ENCODE results near the gene TBX6.

Gene TBX6

DNA sequence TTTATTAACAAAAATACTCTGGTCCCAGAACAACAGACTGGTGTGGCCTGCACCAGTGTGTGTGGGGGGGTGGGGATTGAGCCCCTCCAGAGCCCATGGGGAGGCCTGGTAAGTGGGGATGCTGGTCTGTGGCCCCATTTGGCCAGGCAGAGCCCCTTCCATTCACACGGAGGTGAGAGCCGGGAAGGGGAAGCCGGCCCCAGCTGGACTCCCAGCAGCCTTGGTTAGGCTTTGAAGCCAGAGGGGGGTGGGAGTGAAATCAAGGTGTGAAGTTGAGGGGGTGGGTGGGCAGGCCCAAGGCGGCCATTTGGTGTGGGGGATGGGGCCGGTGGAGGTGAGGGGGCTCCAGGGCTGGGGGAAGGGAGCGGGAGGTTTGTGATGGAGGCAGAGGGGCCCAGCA lies 5.9 kb downstream of the TBX6 start:
- no peak for DNase-seq

DNA sequence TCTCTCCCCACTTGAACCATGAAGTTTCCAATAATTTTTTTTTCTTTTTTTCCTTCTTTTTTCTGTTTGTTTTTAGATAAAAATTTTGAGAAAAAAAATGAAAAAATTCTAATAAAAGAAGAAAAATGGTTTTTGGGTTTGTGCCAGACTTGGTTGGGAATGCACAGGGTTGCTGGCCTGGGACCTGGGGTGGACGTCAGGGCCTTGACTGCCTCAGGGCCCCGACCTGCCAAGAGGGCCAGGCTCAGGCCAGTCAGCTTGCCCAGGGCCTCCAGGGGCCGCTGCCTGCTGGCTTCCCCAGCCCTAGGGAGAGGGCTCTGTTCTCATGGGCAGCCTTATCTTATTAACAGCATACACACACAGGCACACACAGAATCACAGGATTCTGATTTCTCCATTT lies 6.5 kb downstream of the TBX6 start:
- no peak for DNase-seq

DNA sequence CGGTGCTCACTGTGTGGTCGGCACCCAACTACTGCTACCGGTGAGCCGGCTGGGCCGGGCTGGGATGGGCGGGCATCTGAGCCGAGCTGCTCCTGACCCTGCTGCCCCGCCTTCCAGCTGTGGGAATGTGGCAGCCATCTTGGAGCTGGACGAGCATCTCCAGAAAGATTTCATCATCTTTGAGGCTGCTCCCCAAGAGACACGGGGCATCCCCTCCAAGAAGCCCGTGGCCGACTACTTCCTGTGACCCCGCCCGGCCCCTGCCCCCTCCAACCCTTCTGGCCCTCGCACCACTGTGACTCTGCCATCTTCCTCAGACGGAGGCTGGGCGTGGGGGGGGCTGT lies 6.9 kb downstream of the TBX6 start:
- no peak for DNase-seq

DNA sequence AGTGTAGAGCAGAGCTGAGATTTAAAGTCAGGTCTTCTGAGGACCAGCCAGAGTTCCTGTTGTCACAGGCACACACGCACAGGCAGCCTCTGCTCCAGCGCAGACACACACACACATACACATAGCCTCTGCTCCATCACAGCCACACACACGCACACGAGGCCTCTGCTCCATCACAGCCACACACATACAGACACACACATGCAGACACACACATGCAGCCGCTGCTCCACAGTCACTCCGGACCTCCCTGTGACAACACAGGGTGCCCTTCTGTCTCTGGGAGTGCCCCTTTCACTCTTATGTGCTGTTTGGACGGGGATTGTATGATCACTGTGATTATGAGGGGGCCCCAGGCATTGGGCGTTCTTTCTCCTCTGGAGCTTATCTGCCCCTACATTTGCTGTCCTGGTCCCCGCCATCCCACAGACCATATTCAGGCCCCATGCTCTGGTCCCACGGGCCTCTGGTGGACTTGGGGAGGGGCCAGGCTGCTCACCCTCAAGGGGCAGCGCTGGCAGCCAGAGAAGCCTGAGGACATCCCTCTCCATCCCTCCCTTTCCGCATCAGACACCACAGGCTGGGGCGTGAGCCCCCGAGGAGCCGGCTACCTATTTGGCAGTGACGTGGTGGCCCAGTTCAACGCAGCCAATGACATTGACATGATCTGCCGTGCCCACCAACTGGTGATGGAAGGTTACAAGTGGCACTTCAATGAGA lies 7.5 kb downstream of the TBX6 start:
- DNase-seq, result no peak

DNA sequence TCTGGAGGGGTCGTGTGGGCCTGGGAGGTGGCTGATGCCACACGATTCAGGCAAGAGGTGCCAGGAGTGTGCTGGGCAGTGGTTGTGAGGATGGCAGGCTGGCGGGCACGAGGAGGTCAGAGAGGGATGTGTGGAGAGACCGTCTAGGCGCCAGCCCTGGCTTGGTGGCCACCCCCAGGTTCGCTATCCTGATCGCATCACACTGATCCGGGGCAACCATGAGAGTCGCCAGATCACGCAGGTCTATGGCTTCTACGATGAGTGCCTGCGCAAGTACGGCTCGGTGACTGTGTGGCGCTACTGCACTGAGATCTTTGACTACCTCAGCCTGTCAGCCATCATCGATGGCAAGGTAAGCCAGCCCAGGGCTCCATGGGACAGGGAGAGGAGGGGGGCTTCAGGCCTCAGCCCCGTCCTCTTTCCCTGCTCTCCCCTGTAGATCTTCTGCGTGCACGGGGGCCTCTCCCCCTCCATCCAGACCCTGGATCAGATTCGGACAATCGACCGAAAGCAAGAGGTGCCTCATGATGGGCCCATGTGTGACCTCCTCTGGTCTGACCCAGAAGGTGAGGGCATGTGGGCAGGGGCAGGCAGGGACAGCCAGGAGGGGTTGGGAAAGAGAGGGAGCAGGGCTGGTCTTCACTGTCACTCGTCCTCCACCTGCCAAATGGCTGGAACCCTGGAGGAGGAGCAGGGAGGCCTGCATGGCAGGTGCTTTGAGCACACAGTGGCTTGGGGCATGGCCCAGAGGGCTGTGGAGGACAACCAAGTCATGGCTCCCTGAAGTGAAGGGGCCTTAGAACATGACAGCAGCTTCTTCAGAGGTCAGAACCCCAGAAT lies 8.3 kb downstream of the TBX6 start:
- no peak for DNase-seq

DNA sequence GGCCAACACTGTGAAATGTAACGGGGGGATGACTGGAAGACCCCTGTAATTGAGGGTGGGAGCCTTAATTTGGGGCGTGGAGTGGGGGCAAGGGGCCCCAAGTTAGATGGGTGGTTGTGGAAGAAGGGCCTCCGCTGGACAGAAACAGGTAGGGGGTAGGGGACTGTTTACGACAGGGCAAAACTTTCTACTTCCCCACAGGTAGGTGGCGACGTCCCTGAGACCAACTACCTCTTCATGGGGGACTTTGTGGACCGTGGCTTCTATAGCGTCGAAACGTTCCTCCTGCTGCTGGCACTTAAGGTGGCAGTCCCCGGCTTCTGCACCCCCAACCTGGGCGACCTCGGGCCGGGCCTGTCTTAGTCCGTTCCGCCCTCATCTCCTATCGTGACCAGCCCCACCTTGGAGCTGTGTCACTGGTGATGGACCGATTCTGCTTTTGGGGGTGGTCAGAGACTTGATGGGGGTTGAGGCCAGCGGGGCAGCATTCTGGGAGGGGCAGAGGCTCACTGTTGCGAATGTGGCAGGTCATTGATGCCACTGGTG lies 9.1 kb downstream of the TBX6 start:
- DNase-seq, result no peak

DNA sequence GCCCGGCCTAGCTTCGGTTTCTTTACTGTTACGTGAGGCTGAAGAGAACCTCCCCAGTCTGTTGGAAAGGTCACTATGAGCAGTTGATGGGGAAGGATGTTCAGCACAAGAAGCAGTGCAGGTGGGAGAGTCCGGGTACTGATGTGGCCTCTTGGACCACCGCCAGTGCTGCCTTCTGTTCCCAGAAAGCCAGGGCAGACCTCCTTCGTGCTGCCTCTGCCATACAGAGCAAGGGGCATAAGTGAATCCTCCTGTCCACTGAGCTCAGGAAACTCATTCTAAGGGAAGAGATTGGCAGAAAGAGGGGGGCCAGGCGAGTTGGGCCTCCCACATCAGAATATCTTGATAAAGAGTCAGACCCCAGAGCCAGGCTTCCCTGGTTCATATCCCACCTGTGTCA lies 12.2 kb downstream of the TBX6 start:
- DNase-seq, result no peak

DNA sequence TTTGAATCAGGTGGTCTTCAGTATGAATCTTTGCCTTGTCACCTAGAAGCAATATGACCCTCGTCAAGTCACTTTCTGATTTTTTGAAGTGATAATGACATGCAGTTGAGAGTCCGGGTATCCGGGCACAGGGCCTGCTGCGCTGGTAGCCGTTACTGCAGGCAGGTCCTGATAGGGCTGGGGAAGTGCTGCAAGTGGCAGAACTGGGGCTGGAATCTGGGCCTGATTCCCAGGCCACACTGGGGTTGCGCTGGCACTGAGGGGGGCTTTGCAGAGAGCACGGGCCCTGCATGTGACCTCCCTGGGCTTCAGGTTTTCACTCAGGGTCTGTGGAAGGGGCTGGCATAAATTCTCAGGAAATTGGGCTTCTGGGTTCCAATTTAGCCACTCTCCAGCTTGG lies 13.0 kb downstream of the TBX6 start:
- DNase-seq, result no peak

DNA sequence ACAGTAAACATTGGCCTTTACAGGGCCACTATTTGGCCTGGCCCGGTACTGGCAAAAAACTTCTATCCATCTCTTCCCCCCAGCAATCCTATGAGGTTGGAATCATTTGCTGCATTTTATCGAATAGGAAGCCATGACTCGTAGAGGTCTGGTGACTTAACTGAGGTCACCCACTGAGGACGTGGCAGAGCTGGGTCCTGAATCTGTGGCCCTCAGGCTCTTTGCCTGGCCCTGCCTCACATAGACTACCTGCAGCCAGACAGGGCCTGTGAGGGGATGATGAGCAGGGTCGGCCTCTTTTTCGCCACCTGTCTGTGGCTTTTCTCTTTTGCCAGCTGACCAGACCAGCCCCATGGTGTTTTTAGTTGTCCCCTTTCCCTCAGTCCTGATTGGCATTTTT lies 14.1 kb downstream of the TBX6 start:
- no peak for DNase-seq

DNA sequence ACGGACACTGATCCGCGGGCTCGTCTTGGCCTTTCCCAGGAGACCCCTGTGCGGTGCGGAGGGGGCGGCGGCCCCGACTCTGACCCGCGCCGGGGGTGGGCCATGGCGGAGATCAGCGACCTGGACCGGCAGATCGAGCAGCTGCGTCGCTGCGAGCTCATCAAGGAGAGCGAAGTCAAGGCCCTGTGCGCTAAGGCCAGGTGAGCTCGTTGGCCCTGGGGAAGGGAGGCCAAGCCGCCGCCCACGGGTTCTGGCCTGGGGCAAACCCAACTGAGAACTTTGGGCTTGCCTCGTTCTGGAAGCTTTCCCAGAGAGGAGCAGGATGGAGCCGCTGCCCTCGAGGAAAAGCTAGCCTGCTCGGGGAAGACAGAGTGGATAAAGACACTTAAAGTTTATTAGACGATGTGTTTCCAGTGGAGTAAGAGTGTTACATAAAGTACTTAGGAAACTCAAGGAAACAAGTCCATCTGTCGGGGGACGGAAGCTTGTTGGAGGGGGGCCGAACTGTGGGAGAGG lies 15.4 kb downstream of the TBX6 start:
- no peak for DNase-seq

DNA sequence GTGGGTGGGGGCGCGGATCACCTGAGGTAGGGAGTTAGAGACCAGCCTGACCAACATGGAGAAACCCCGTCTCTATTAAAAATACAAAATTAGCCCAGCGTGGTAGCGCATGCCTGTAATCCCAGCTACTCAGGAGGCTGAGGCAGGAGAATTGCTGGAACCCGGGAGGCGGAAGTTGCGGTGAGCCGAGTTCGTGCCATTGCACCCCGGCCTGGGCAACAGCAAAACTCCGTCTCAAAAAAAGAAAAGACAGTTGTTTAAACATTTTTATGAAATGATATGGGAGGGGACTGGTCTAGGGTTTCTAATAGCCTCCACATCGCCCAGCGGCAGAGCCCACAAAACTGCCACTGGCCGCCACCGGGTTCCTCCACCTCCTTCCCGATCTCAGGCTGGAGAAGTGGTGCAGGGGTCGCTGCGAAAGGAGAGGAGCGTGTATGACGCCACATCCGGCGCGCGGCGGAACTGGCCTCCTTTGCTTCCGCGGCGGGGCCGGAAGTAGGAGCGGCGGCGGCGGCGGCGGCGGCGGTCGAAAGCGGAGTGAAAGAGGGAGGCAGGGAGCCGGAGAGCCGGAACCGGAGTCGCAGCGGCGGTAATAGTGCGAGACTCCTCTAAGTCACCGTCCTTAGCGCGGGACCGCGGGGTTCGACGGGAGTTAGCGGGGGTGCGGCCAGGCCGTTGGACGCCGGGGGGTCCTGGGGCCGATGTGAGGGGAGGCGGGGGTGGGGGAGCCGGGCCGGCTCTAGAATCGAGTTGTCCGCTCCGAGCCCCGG lies 16.0 kb downstream of the TBX6 start, which contains the start of gene PPP4C:
TSS of gene PPP4C (plus strand) at position 492 of the 773 bp plus-strand sequence. CDS start 384 bp downstream, outside the sequence.
- peak; percentile 89 for DNase-seq

DNA sequence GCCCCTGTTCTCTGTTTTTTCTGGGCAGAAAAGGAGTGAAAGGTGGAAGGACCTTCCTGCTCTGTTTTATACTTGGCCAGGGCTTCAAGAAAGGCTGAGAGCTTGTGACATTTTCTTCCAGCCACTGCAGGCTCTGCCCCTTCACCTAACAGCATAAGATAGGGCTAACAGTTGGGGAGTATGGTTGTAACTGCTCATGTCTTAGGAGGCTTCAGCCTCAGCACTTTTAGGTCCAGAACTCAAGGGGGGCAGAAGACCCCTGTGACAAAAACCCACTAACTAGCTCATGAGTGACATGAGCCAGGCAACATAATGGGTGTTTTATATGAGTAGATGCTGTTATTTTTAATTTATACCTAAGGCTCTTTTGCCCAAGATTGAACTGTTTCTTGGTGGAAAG lies 21.2 kb downstream of the TBX6 start:
- DNase-seq, result no peak

DNA sequence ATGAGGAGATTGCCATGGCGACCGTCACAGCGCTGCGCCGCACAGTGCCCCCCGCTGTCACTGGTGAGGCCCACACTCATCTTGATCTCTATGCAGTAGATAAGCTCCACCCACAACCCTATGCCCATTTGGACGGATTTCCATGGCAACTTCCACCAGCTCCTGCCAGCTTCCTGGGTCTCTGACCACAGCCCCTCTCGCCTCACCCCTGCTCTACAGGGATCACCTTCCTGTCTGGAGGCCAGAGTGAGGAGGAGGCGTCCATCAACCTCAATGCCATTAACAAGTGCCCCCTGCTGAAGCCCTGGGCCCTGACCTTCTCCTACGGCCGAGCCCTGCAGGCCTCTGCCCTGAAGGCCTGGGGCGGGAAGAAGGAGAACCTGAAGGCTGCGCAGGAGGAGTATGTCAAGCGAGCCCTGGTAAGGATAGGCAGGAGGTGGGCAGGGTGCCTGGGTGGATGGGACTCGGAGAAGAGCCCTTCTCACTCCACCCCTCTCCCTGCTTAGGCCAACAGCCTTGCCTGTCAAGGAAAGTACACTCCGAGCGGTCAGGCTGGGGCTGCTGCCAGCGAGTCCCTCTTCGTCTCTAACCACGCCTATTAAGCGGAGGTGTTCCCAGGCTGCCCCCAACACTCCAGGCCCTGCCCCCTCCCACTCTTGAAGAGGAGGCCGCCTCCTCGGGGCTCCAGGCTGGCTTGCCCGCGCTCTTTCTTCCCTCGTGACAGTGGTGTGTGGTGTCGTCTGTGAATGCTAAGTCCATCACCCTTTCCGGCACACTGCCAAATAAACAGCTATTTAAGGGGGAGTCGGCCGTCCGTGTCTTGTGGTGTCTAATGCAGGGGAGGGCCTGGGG lies 21.9 kb downstream of the TBX6 start:
- DNase-seq, result no peak

DNA sequence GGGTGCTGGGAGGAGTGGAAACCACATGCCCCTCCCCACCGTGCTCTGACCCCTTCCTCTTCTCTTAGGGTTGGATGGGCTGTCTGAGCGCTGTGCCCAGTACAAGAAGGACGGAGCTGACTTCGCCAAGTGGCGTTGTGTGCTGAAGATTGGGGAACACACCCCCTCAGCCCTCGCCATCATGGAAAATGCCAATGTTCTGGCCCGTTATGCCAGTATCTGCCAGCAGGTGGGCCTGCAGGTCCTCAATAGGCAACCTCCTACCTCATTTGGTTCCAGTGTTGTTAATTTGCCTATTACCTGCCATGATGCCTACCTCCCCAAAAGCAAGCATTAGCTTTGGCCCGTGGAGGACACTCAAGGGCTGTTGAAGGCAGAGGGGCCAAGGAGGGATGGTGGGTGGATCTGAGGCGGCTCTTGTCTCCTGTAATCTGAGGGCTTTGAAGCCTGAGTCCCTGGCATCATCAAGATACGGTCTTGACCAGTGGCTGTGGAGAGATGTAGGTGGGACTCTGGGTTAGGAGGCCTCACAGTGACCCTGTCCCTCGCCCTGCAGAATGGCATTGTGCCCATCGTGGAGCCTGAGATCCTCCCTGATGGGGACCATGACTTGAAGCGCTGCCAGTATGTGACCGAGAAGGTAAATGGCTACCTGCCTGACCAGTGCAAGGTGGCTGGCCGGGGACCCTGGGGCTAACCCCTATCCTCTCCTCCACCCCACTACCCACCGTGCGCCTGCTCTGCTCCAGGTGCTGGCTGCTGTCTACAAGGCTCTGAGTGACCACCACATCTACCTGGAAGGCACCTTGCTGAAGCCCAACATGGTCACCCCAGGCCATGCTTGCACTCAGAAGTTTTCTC lies 22.7 kb downstream of the TBX6 start:
- peak; percentile 74 for DNase-seq

DNA sequence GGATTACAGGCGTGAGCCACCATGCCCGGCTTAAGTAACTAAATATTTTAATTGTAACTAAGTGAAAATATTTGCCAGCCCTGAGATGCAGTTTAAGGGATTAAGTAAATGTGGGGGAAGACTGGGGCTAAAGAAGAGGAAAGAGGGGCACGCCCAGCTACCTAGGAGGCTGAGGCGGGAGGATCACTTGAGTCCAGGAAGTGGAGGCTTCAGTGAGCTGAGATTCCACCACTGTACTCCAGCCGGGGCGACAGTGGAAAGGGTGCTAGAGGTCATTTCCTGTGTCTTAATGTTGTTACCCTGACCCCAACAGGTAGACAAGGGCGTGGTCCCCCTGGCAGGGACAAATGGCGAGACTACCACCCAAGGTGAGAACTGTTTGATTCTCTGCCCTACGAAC lies 23.4 kb downstream of the TBX6 start:
- no peak for DNase-seq

DNA sequence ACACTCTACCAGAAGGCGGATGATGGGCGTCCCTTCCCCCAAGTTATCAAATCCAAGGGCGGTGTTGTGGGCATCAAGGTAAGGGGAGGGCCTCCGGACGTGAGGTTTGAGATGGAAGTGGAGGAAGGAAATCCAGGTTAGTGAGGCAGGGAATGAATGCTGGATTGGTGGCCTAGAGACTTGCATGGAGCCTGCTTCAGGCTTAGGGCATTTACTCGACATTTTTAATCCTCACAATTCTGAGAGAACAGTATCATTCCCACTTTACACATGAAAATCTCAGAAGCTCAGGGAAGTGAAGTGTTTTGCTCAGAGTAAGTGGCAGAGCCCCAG lies 24.2 kb downstream of the TBX6 start:
- no peak for DNase-seq

DNA sequence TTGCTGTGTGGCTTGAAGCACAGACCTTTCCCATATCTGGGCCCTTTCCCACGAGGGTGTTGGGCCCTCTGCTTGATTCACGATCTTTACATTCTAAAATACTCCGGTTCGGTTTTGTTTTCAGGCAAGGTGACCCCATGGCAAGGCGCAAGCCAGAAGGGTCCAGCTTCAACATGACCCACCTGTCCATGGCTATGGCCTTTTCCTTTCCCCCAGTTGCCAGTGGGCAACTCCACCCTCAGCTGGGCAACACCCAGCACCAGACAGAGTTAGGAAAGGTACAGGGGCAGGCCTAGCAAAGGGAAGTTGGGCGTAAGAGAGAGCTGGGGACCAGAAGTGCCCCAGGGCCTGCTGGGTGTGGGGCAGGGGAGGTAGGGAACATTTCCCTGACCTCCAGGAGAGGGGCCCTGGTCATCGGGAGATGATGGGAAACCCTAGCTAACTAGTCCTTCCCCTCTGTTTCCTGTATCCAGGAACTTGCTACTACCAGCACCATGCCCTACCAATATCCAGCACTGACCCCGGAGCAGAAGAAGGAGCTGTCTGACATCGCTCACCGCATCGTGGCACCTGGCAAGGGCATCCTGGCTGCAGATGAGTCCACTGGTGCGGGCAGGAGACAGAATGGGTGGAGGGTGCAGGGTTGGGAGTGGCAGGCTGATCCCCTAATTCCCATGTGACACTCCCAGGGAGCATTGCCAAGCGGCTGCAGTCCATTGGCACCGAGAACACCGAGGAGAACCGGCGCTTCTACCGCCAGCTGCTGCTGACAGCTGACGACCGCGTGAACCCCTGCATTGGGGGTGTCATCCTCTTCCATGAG lies 24.8 kb downstream of the TBX6 start:
- DNase-seq, result no peak

DNA sequence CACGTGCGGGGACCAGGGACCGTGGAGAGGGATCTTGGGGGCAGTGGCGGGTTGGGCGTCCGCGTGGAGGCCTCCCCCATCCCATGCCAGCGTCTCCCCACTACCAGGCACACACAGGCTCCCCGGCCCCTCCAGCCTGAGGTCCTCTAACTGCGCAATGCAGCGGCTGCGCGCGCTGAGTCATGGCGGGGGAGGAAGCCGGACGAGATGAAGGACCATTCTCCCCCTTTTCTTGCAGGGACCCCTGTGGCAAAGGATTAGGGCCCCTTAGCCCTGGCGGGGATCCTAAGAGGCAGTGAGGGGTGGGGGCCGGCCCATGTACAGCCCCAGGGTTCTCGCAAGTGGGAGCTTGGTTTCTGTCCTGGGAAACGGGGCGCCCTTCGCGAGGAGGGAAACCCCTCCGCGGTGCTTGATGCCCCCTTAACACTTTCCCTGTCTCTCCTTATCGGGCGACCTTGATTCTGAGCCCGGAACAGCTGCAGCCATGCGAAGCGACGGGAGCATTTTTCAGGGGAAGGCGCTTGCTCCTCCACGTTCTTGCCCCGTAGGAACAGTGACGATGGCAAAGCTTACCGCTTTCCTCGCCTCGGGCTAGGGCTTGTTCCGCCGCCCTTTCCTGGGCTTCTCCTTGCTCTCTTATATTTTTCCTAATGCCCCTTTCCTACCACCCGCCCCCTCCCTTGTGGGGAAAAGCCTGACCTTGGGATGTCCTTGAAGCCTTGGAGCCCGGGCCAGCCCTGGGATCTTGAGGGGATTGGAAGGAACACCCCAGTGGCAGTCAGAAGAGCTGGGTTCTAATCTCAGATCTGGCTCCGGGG lies 25.6 kb downstream of the TBX6 start:
- DNase-seq, result no peak

Data from activated T-cell treated with anti-CD3 and anti-CD28 coated beads, Interleukin-2, amount 50 U/mL, for 1 hour (primary cell).